ENCODE data around the gene HLCS. TPM values are rescaled to one million over a fixed set of nuclear protein-coding genes. Genes with fewer than 3 reads are reported as not detected.

The HLCS gene
- polyA plus RNA-seq, 1 of the 3 experiments (the other 2 are of a cell fraction): 13.0 TPM

DNA sequence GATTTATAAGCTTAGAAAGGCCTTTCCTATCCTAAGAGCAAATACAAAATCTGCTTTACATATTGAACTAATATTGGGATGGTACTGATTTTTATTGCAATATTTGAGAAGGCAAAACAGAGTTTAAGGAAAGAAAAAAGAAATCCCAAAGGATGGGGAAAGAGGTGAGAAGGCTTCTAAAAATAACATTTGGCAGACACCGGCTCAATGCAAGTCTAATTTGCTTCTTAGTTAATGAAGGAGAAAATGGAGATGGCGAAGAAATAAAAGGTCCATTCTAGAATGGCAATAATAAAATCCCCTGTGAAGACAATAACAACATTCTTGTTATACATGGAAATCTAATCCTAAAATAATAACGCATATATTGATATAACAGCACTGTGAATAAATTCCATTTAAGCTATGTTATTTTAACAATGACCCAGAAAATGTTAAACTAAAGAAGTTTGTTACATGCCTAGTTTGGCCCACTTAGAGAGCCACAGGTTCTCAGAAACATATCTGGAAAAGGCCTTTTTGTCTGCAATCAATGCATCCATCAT lies 117.7 kb downstream of the HLCS start:
- no peak for DNase-seq
- CTCF ChIA-PET: interaction anchor here (1.1 to 1.5 kb wide), 2 partner anchors 10 to 344 kb away, joined by 3 to 4 read pairs; no protein-coding TSS in a partner anchor
- Histone ChIP-seq H3K9ac (no peak overlapping the region), H3K4me2 (no peak overlapping the region), H3K36me3 (replicated peaks in 1 of 2; ENCODE audit: control insufficient read depth in 1 of 2, insufficient read depth in 2 of 2, low read length in 1 of 2) (no peaks in the 10 kb centered on the region), H3F3A (replicated peaks; ENCODE audit: insufficient read depth) (peaks cover 11% of the 10 kb centered on the region), H3K27ac (ENCODE audit: low read depth in 2 of 2, low read length in 1 of 2) (no peak overlapping the region), H3K79me2 (ENCODE audit: insufficient read depth) (no peaks in the 10 kb centered on the region), H4K20me1 (ENCODE audit: insufficient read depth) (no peaks in the 10 kb centered on the region; the same call in 1 of the 2 replicates), H3K9me2 (no peaks in the 10 kb centered on the region), H3K9me3 (no peaks in the 10 kb centered on the region), H2AFZ (ENCODE audit: low read depth) (no peak overlapping the region), H3K4me3 (ENCODE audit: low read depth in 2 of 2, low read length in 1 of 2) (no peak overlapping the region), H3K27me3 (ENCODE audit: insufficient read depth) (no peaks in the 10 kb centered on the region), H3K4me1 (ENCODE audit: control insufficient read depth in 1 of 2, insufficient read depth in 2 of 2, low read depth in 1 of 2, low read length in 1 of 2) (peaks cover 9 to 13% of the 10 kb centered on the region in 2 experiments; a peak in 3 of 4 replicates)
- WGBS (ENCODE audit: low lambda C conversion rate): 99% methylated on average over 3 of the region's 3 CpGs
- POLR2A ChIA-PET: no interaction called here
- no peak for TF ChIP-seq MEF2A (IDR thresholded peaks at IDR 0.05; ENCODE audit: borderline replicate concordance, low read depth)
- no peak for TF ChIP-seq TEAD4 (IDR thresholded peaks at IDR 0.05; ENCODE audit: borderline replicate concordance, insufficient read depth)
- TF ChIP-seq, protein P1, sequence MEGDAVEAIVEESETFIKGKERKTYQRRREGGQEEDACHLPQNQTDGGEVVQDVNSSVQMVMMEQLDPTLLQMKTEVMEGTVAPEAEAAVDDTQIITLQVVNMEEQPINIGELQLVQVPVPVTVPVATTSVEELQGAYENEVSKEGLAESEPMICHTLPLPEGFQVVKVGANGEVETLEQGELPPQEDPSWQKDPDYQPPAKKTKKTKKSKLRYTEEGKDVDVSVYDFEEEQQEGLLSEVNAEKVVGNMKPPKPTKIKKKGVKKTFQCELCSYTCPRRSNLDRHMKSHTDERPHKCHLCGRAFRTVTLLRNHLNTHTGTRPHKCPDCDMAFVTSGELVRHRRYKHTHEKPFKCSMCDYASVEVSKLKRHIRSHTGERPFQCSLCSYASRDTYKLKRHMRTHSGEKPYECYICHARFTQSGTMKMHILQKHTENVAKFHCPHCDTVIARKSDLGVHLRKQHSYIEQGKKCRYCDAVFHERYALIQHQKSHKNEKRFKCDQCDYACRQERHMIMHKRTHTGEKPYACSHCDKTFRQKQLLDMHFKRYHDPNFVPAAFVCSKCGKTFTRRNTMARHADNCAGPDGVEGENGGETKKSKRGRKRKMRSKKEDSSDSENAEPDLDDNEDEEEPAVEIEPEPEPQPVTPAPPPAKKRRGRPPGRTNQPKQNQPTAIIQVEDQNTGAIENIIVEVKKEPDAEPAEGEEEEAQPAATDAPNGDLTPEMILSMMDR (IDR thresholded peaks at IDR 0.05): no peak
- no peak for TF ChIP-seq TCF12 (IDR thresholded peaks at IDR 0.05)
- TF ChIP-seq FOSL2 (IDR thresholded peaks at IDR 0.05; ENCODE audit: borderline replicate concordance, low read depth): no peak

- Histone ChIP-seq H3K36me3 (replicated peaks in 1 of 2; ENCODE audit: control insufficient read depth in 1 of 2, insufficient read depth in 2 of 2, low read length in 1 of 2) (no peaks in the 10 kb centered on the region), H3K27me3 (ENCODE audit: insufficient read depth) (no peaks in the 10 kb centered on the region), H3K9me2 (no peaks in the 10 kb centered on the region), H3K4me1 (ENCODE audit: control insufficient read depth in 1 of 2, insufficient read depth in 2 of 2, low read depth in 1 of 2, low read length in 1 of 2) (peaks cover 4 to 13% of the 10 kb centered on the region in 2 experiments; a peak in 3 of 4 replicates), H3K79me2 (ENCODE audit: insufficient read depth) (no peaks in the 10 kb centered on the region), H3K9me3 (no peaks in the 10 kb centered on the region), H3F3A (replicated peaks; ENCODE audit: insufficient read depth) (peaks cover 11% of the 10 kb centered on the region), H2AFZ (ENCODE audit: low read depth) (peak overlapping the region; percentile 8; the same call in 1 of the 2 replicates), H4K20me1 (ENCODE audit: insufficient read depth) (no peaks in the 10 kb centered on the region; the same call in 1 of the 2 replicates), H3K27ac (ENCODE audit: low read depth in 2 of 2, low read length in 1 of 2) (peak overlapping the region in 1 of 2 experiments; percentile 65; a peak in 2 of 4 replicates), H3K9ac (peak overlapping the region; percentile 35; the same call in 1 of the 2 replicates), H3K4me2 (peak overlapping the region; percentile 56; the same call in 1 of the 2 replicates), H3K4me3 (ENCODE audit: low read depth in 2 of 2, low read length in 1 of 2) (peak overlapping the region in 1 of 2 experiments; percentile 25; a peak in 1 of 4 replicates)
- 23% methylated on average over 5 of the region's 5 CpGs for WGBS (ENCODE audit: low lambda C conversion rate)
- no peak for TF ChIP-seq RFX5 (IDR thresholded peaks at IDR 0.05; ENCODE audit: low read length)
- TF ChIP-seq CHD2 (IDR thresholded peaks at IDR 0.05; ENCODE audit: low read length, partially characterized antibody): no peak
- TF ChIP-seq FOSL2 (IDR thresholded peaks at IDR 0.05; ENCODE audit: borderline replicate concordance, low read depth): peak; percentile 73
- no peak for TF ChIP-seq GABPA (IDR thresholded peaks at IDR 0.05; ENCODE audit: low read depth)
- no peak for TF ChIP-seq YY1 (IDR thresholded peaks at IDR 0.05; ENCODE audit: low read depth)
- TF ChIP-seq NFIC (IDR thresholded peaks at IDR 0.05; ENCODE audit: borderline replicate concordance): no peak
- TF ChIP-seq TCF12 (IDR thresholded peaks at IDR 0.05): no peak
- TF ChIP-seq JUND (IDR thresholded peaks at IDR 0.05): peak; percentile 72
- no peak for TF ChIP-seq IRF3 (IDR thresholded peaks at IDR 0.05; ENCODE audit: low read depth, low read length)
- TF ChIP-seq, protein P2, sequence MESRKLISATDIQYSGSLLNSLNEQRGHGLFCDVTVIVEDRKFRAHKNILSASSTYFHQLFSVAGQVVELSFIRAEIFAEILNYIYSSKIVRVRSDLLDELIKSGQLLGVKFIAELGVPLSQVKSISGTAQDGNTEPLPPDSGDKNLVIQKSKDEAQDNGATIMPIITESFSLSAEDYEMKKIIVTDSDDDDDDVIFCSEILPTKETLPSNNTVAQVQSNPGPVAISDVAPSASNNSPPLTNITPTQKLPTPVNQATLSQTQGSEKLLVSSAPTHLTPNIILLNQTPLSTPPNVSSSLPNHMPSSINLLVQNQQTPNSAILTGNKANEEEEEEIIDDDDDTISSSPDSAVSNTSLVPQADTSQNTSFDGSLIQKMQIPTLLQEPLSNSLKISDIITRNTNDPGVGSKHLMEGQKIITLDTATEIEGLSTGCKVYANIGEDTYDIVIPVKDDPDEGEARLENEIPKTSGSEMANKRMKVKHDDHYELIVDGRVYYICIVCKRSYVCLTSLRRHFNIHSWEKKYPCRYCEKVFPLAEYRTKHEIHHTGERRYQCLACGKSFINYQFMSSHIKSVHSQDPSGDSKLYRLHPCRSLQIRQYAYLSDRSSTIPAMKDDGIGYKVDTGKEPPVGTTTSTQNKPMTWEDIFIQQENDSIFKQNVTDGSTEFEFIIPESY (IDR thresholded peaks at IDR 0.05; ENCODE audit: borderline replicate concordance, low read depth): no peak
- TF ChIP-seq, protein P3, sequence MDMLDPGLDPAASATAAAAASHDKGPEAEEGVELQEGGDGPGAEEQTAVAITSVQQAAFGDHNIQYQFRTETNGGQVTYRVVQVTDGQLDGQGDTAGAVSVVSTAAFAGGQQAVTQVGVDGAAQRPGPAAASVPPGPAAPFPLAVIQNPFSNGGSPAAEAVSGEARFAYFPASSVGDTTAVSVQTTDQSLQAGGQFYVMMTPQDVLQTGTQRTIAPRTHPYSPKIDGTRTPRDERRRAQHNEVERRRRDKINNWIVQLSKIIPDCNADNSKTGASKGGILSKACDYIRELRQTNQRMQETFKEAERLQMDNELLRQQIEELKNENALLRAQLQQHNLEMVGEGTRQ (IDR thresholded peaks at IDR 0.05; ENCODE audit: borderline replicate concordance, low read depth, low read length): no peak
- CTCF ChIA-PET: interaction anchor here (1.0 to 1.1 kb wide), 2 partner anchors 10 to 216 kb away, joined by 3 read pairs; no protein-coding TSS in a partner anchor
- POLR2A ChIA-PET: no interaction called here
- no peak for DNase-seq
These were observed 119.3 kb downstream of the HLCS start for GRCh38 chr21:36847189-36847588.
